Endothelial cell (in vitro differentiated cells): ENCODE results near the gene ZNF248. TPM values are rescaled to one million over a fixed set of nuclear protein-coding genes. Genes with fewer than 3 reads are reported as not detected.

Experiments
- DNase-seq: peaks from one replicate; pipeline ENCODE4 v3.0.0; 2021; ENCODE audit warnings: low spot score
- H3K27ac Mint-ChIP-seq: one replicate; pipeline ENCODE4 v1.8.0; 2021; ENCODE audit warnings: mixed read lengths, inconsistent platforms; ENCODE audit not compliant: unreplicated experiment
- H3K27me3 Mint-ChIP-seq: one replicate; pipeline ENCODE4 v1.8.0; 2021; ENCODE audit warnings: mild to moderate bottlenecking, moderate library complexity, mixed read lengths, inconsistent platforms; ENCODE audit not compliant: unreplicated experiment
- H3K36me3 Mint-ChIP-seq: one replicate; pipeline ENCODE4 v1.8.0; 2021; ENCODE audit warnings: mild to moderate bottlenecking, low read depth, mixed read lengths, inconsistent platforms; ENCODE audit not compliant: unreplicated experiment
- H3K4me1 Mint-ChIP-seq: one replicate; pipeline ENCODE4 v1.8.0; 2021; ENCODE audit warnings: mild to moderate bottlenecking, mixed read lengths, inconsistent platforms; ENCODE audit not compliant: unreplicated experiment
- H3K4me3 Mint-ChIP-seq: one replicate; pipeline ENCODE4 v1.8.0; 2021; ENCODE audit warnings: mild to moderate bottlenecking, mixed read lengths, inconsistent platforms; ENCODE audit not compliant: unreplicated experiment
- H3K9me3 Mint-ChIP-seq: one replicate; pipeline ENCODE4 v1.8.0; 2021; ENCODE audit warnings: mixed read lengths, inconsistent platforms; ENCODE audit not compliant: unreplicated experiment
- total RNA-seq: library from RNA; stranded (reverse); fragmentation: NEBNext Ultra II Directional; extraction: Animal tissue kit (Norgen Biotek cat#: 25700); gene quantifications from one replicate; pipeline ENCODE4 v1.2.1, GENCODE V29; 2021; ENCODE audit not compliant: unreplicated experiment
- TF ChIP-seq, protein P1 (sequence below): fragments of 200-600 bp; sonication (generic); IDR thresholded peaks from one replicate; pipeline ENCODE4 v1.5.0; 2021; ENCODE audit warnings: antibody characterized with exemption; ENCODE audit not compliant: unreplicated experiment

ZNF248 gene
- total RNA-seq, 1 donor from 2014 or later: 6.3 TPM

- no peaks in the 10 kb centered on the region for H3K4me1 Mint-ChIP-seq
- H3K4me3 Mint-ChIP-seq: peak overlapping the region; percentile 31
- H3K27me3 Mint-ChIP-seq: peaks cover 2% of the 10 kb centered on the region
- DNase-seq: no peak
- TF ChIP-seq, protein P1, sequence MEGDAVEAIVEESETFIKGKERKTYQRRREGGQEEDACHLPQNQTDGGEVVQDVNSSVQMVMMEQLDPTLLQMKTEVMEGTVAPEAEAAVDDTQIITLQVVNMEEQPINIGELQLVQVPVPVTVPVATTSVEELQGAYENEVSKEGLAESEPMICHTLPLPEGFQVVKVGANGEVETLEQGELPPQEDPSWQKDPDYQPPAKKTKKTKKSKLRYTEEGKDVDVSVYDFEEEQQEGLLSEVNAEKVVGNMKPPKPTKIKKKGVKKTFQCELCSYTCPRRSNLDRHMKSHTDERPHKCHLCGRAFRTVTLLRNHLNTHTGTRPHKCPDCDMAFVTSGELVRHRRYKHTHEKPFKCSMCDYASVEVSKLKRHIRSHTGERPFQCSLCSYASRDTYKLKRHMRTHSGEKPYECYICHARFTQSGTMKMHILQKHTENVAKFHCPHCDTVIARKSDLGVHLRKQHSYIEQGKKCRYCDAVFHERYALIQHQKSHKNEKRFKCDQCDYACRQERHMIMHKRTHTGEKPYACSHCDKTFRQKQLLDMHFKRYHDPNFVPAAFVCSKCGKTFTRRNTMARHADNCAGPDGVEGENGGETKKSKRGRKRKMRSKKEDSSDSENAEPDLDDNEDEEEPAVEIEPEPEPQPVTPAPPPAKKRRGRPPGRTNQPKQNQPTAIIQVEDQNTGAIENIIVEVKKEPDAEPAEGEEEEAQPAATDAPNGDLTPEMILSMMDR: no peak
- no peak overlapping the region for H3K27ac Mint-ChIP-seq
- H3K9me3 Mint-ChIP-seq: peaks cover 34% of the 10 kb centered on the region
- peaks cover 6% of the 10 kb centered on the region for H3K36me3 Mint-ChIP-seq
These were observed 92.2 kb downstream of the ZNF248 start for GRCh38 chr10:37765216-37765615.

- Mint-ChIP-seq H3K27ac (no peak overlapping the region), H3K4me3 (no peak overlapping the region), H3K9me3 (peaks cover 46% of the 10 kb centered on the region), H3K27me3 (peaks cover 2% of the 10 kb centered on the region), H3K36me3 (peaks cover 9% of the 10 kb centered on the region), H3K4me1 (no peaks in the 10 kb centered on the region)
- DNase-seq: no peak
- TF ChIP-seq, protein P1: no peak
These were observed 94.3 kb downstream of the ZNF248 start for GRCh38 chr10:37763132-37763531.

GRCh38 chr10:37762287-37762686 is 95.1 kb downstream of the ZNF248 start:
- peaks cover 2% of the 10 kb centered on the region for H3K27me3 Mint-ChIP-seq
- no peak overlapping the region for H3K27ac Mint-ChIP-seq
- H3K36me3 Mint-ChIP-seq: peaks cover 9% of the 10 kb centered on the region
- TF ChIP-seq, protein P1: no peak
- peaks cover 49% of the 10 kb centered on the region for H3K9me3 Mint-ChIP-seq
- no peak overlapping the region for H3K4me3 Mint-ChIP-seq
- H3K4me1 Mint-ChIP-seq: no peaks in the 10 kb centered on the region
- no peak for DNase-seq

GRCh38 chr10:37760817-37761216 is 96.6 kb downstream of the ZNF248 start:
- Mint-ChIP-seq H3K4me3 (no peak overlapping the region), H3K27me3 (peaks cover 2% of the 10 kb centered on the region), H3K9me3 (peaks cover 55% of the 10 kb centered on the region), H3K27ac (no peak overlapping the region), H3K36me3 (peaks cover 9% of the 10 kb centered on the region), H3K4me1 (no peaks in the 10 kb centered on the region)
- TF ChIP-seq, protein P1: no peak
- DNase-seq: no peak

DNA sequence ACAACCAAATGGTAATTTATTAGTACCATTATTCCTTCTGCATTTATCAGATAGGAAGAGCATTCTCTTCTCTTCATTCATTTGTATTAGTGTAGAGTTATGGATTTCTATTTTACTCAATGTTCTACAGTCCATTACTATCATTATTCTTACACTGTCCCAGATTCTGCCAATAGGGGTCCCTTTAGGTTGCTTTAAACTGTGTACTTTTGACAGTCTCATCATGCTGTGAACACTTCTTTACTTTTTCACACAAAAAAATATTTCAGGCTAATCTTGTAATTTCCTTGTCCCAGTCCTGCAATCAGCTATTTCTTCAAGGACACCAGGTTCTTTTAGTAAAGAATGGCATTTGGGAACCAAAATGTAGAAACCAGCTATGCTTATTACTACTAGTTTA is 99.3 kb downstream of the ZNF248 start:
- no peak for DNase-seq
- TF ChIP-seq, protein P1: no peak
- H3K27me3 Mint-ChIP-seq: peaks cover 4% of the 10 kb centered on the region
- H3K4me1 Mint-ChIP-seq: no peaks in the 10 kb centered on the region
- H3K27ac Mint-ChIP-seq: no peak overlapping the region
- H3K4me3 Mint-ChIP-seq: no peak overlapping the region
- peaks cover 56% of the 10 kb centered on the region for H3K9me3 Mint-ChIP-seq
- peaks cover 7% of the 10 kb centered on the region for H3K36me3 Mint-ChIP-seq
